Upper lobe of left lung (tissue), 4 donors: ENCODE measurements around the gene STX17.
"Not testable (repeated sequence)": the region's sequence is repeated elsewhere in the genome, so short reads cannot be mapped to it uniquely, and the experiment has no call there.

Source experiments
- CTCF ChIP-seq, 6 experiments: fragments of 450-650 bp in 4 of 6; fragments of 200-600 bp in 2 of 6; sonication (generic) in 2 of 6; IDR thresholded peaks; one replicate each; pipeline ENCODE4 v1.5.1; 2016 to 2019; ENCODE audit warnings: antibody characterized with exemption in 6 of 6
- EP300 ChIP-seq, 4 donors: sonication (generic); formaldehyde crosslinking; IDR thresholded peaks; one replicate each; pipeline ENCODE4 v1.5.1; 2017; ENCODE audit warnings: antibody characterized with exemption in 4 of 4, control low read depth in 2 of 4
- POLR2AphosphoS5 ChIP-seq, 2 donors: sonication (generic); formaldehyde crosslinking; IDR thresholded peaks; one replicate each; pipeline ENCODE4 v1.5.1; 2017; ENCODE audit warnings: antibody characterized with exemption in 2 of 2

- TF ChIP-seq EP300, CTCF, POLR2AphosphoS5 (IDR thresholded peaks at IDR 0.05): not testable (repeated sequence)
Observed at GRCh38 chr9:99857576-99857975, 48.9 kb upstream of the STX17 start.
